HG02938 (cell line): ENCODE measurements around the gene SH3PXD2A.
A peak's percentile ranks its signal among the peaks of the same experiment; 100 is the strongest.
"Not testable (repeated sequence)": the region's sequence is repeated elsewhere in the genome, so short reads cannot be mapped to it uniquely, and the experiment has no call there.

ENCODE experiments used
- ATAC-seq: cut with Tn5 transposase; IDR thresholded peaks from one replicate; pipeline ENCODE4 v1.9.1; 2021; ENCODE audit warnings: mild to moderate bottlenecking, moderate library complexity; ENCODE audit not compliant: unreplicated experiment

Gene SH3PXD2A

GRCh38 chr10:103671126-103671895, 184.1 kb downstream of the SH3PXD2A start:
- no peak for ATAC-seq

- ATAC-seq: no peak
These were observed 185.4 kb downstream of the SH3PXD2A start for GRCh38 chr10:103669944-103670343.

GRCh38 chr10:103669243-103669929, 186.0 kb downstream of the SH3PXD2A start:
- ATAC-seq: no peak

- ATAC-seq: peak; percentile 52
These were observed 186.8 kb downstream of the SH3PXD2A start for GRCh38 chr10:103668351-103669242.

- ATAC-seq: no peak
These were observed 188.0 kb downstream of the SH3PXD2A start for GRCh38 chr10:103667356-103667755.

- no peak for ATAC-seq
These were observed 188.6 kb downstream of the SH3PXD2A start for GRCh38 chr10:103666762-103667150.

- ATAC-seq: no peak
These were observed 189.2 kb downstream of the SH3PXD2A start for GRCh38 chr10:103666087-103666761.

GRCh38 chr10:103665162-103665889, 190.1 kb downstream of the SH3PXD2A start:
- no peak for ATAC-seq

GRCh38 chr10:103663802-103664201, 191.6 kb downstream of the SH3PXD2A start:
- no peak for ATAC-seq

GRCh38 chr10:103663236-103663635, 192.1 kb downstream of the SH3PXD2A start:
- ATAC-seq: no peak

GRCh38 chr10:103662704-103663103, 192.7 kb downstream of the SH3PXD2A start:
- not testable (repeated sequence) for ATAC-seq

GRCh38 chr10:103661198-103661950, 194.0 kb downstream of the SH3PXD2A start:
- no peak for ATAC-seq

- ATAC-seq: peak; percentile 36
These were observed 194.8 kb downstream of the SH3PXD2A start for GRCh38 chr10:103660364-103661197.

GRCh38 chr10:103659674-103660363, 195.6 kb downstream of the SH3PXD2A start:
- ATAC-seq: peak; percentile 87

- ATAC-seq: no peak
These were observed 197.3 kb downstream of the SH3PXD2A start for GRCh38 chr10:103658049-103658577.

- no peak for ATAC-seq
These were observed 198.2 kb downstream of the SH3PXD2A start for GRCh38 chr10:103657061-103657591.

GRCh38 chr10:103654925-103655324, 200.5 kb downstream of the SH3PXD2A start:
- no peak for ATAC-seq
